ENCODE data around the gene PRKD3. TPM values are rescaled to one million over a fixed set of nuclear protein-coding genes. Genes with fewer than 3 reads are reported as not detected.

PRKD3 gene
- total RNA-seq, 1 experiment from 2014 or later = 20.8 TPM

DNA sequence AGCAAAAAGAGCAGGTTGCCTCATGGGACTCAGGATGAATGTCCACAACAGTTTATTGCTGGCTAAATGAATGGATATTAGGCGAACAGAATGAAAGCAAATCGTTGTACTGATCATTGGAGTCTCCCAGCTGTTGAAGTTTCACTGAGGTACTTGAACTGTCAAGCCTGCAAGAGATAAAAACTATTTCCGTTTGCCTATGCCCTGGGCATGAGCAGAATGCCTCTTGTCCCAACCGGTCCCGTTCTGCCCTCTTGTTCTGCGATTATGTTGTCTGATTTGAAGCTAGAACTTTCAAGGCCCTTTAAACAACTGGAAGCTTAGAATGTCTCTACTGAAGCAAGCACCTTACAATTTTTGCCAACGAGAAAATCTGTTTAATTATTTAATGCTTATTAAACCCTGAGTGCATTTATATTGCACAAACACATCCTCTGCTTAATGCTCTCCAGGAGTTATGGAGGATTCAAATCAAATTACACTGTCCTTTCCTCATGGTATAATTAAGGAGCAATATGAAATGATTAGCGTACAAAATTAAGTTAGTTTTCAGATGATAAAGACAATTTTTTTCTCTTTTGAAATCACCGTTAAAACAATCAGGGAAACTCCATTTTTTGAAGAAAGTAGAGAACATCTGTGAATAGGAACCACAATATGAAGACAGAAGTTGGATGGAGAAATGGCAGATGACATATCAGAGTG, 37.5 kb upstream of the PRKD3 start:
- H3K27me3 ChIP-seq (ENCODE audit: low read length) = no peaks in the 10 kb centered on the region
- H3K4me1 ChIP-seq (ENCODE audit: low read length) = no peaks in the 10 kb centered on the region
- no peak for DNase-seq

DNA sequence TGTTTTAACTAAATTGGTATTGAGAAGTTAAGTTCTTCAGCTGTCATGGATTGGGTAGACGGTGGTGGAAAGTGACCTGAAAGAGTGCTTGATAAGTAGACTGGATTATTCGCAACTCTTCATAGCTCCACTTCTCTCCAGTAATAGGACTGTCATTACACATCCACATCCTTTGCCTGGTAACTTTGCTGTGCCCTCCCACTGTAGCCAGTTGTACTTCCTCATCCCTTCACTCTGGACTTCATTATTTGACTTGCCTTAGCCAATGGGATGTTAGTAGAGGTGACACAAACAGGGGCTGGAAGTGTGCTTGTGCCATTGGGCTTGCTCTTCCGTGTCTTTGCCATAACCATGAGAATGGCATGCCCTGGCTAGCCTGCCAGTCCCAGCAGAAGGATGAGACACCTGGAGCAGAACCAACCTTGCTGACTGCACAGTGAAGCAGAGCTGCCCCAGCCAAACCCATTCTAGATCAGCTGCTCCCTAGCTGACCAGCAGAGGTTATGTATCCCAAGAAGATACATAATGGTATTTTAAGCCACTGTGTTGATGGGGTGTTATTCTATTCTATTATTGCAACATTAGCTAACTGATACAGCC, 36.7 kb upstream of the PRKD3 start:
- H3K4me2 ChIP-seq (ENCODE audit: low read depth, low read length, poor library complexity, severe bottlenecking) = no peak overlapping the region
- H3K79me2 ChIP-seq (ENCODE audit: low read length) = no peaks in the 10 kb centered on the region
- no peak overlapping the region for H2AFZ ChIP-seq (ENCODE audit: low read length)
- H3K27ac ChIP-seq (ENCODE audit: low read length) = no peak overlapping the region
- no peaks in the 10 kb centered on the region for H3K36me3 ChIP-seq (ENCODE audit: insufficient read depth, low read length)
- H3K4me1 ChIP-seq (ENCODE audit: low read length) = no peaks in the 10 kb centered on the region
- H3K9me3 ChIP-seq (ENCODE audit: low read length) = no peaks in the 10 kb centered on the region
- DNase-seq = no peak
- no peaks in the 10 kb centered on the region for H4K20me1 ChIP-seq (ENCODE audit: insufficient read depth, low read depth, low read length)
- H3K9me2 ChIP-seq (replicated peaks; ENCODE audit: insufficient read depth, low read length) = no peaks in the 10 kb centered on the region
- no peak overlapping the region for H3K9ac ChIP-seq (ENCODE audit: low read length)
- H3K4me3 ChIP-seq (ENCODE audit: low read length) = no peak overlapping the region
- no peaks in the 10 kb centered on the region for H3K27me3 ChIP-seq (ENCODE audit: low read length)

More for the DNA sequence above, 37.5 kb upstream of the PRKD3 start:
- no peak overlapping the region for H3K4me2 ChIP-seq (ENCODE audit: low read depth, low read length, poor library complexity, severe bottlenecking)
- no peak overlapping the region for H3K27ac ChIP-seq (ENCODE audit: low read length)
- H2AFZ ChIP-seq (ENCODE audit: low read length) = no peak overlapping the region
- H3K79me2 ChIP-seq (ENCODE audit: low read length) = no peaks in the 10 kb centered on the region
- H4K20me1 ChIP-seq (ENCODE audit: insufficient read depth, low read depth, low read length) = no peaks in the 10 kb centered on the region
- no peak overlapping the region for H3K4me3 ChIP-seq (ENCODE audit: low read length)
- H3K9me2 ChIP-seq (replicated peaks; ENCODE audit: insufficient read depth, low read length) = no peaks in the 10 kb centered on the region
- H3K36me3 ChIP-seq (ENCODE audit: insufficient read depth, low read length) = no peaks in the 10 kb centered on the region
- no peak overlapping the region for H3K9ac ChIP-seq (ENCODE audit: low read length)
- no peaks in the 10 kb centered on the region for H3K9me3 ChIP-seq (ENCODE audit: low read length)

DNA sequence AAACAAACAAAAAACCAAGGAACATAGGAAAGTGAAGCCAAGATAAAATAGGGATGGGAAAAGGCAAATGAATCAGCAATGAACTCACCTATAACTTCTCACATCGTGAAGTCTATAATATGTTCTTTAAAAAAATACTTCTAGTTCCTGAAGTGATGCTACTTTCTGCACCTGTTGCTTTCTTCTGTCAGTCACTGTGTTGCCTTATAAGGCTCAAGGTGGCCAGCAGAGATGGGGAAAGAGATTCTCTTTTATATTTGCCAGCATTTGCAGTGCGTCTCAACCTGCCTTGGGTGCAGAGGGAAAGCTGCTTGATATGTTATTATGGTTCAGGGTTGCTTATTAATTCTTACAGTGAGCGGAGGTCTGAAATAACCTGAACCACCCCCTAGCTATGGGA, 33.8 kb upstream of the PRKD3 start:
- H4K20me1 ChIP-seq (ENCODE audit: insufficient read depth, low read depth, low read length) = no peaks in the 10 kb centered on the region
- no peak overlapping the region for H3K9ac ChIP-seq (ENCODE audit: low read length)
- H3K27ac ChIP-seq (ENCODE audit: low read length) = no peak overlapping the region
- H3K4me3 ChIP-seq (ENCODE audit: low read length) = no peak overlapping the region
- H3K27me3 ChIP-seq (ENCODE audit: low read length) = no peaks in the 10 kb centered on the region
- H3K79me2 ChIP-seq (ENCODE audit: low read length) = no peaks in the 10 kb centered on the region
- no peaks in the 10 kb centered on the region for H3K36me3 ChIP-seq (ENCODE audit: insufficient read depth, low read length)
- H3K4me1 ChIP-seq (ENCODE audit: low read length) = peaks cover 5% of the 10 kb centered on the region
- H3K9me2 ChIP-seq (replicated peaks; ENCODE audit: insufficient read depth, low read length) = no peaks in the 10 kb centered on the region
- H3K4me2 ChIP-seq (ENCODE audit: low read depth, low read length, poor library complexity, severe bottlenecking) = no peak overlapping the region
- DNase-seq = no peak
- H3K9me3 ChIP-seq (ENCODE audit: low read length) = no peaks in the 10 kb centered on the region
- no peak overlapping the region for H2AFZ ChIP-seq (ENCODE audit: low read length)

DNA sequence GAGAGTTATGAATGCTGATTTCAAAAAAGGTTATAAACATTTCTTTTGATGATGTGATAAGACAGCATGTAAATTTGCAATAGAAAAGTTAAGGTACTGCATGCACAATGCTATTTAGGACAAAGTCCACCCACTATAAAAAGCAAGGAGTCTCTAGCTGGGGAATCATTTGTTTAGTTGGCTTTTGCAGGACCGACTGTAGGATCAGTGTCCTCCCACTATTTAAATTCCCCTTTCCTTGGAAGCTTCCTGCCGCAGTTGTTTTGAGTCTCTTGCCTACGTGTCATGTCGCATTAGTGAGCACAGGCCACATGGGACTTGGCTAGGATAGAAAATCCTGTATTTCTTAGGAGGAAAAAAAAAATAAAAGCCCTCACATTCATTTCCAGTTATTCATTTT, 32.9 kb upstream of the PRKD3 start:
- H3K36me3 ChIP-seq (ENCODE audit: insufficient read depth, low read length) = no peaks in the 10 kb centered on the region
- DNase-seq = no peak
- no peaks in the 10 kb centered on the region for H4K20me1 ChIP-seq (ENCODE audit: insufficient read depth, low read depth, low read length)
- no peak overlapping the region for H2AFZ ChIP-seq (ENCODE audit: low read length)
- no peak overlapping the region for H3K27ac ChIP-seq (ENCODE audit: low read length)
- H3K9me2 ChIP-seq (replicated peaks; ENCODE audit: insufficient read depth, low read length) = no peaks in the 10 kb centered on the region
- no peak overlapping the region for H3K9ac ChIP-seq (ENCODE audit: low read length)
- H3K27me3 ChIP-seq (ENCODE audit: low read length) = no peaks in the 10 kb centered on the region
- no peak overlapping the region for H3K4me3 ChIP-seq (ENCODE audit: low read length)
- no peaks in the 10 kb centered on the region for H3K79me2 ChIP-seq (ENCODE audit: low read length)
- H3K4me2 ChIP-seq (ENCODE audit: low read depth, low read length, poor library complexity, severe bottlenecking) = no peak overlapping the region
- H3K4me1 ChIP-seq (ENCODE audit: low read length) = peaks cover 5% of the 10 kb centered on the region
- no peaks in the 10 kb centered on the region for H3K9me3 ChIP-seq (ENCODE audit: low read length)

DNA sequence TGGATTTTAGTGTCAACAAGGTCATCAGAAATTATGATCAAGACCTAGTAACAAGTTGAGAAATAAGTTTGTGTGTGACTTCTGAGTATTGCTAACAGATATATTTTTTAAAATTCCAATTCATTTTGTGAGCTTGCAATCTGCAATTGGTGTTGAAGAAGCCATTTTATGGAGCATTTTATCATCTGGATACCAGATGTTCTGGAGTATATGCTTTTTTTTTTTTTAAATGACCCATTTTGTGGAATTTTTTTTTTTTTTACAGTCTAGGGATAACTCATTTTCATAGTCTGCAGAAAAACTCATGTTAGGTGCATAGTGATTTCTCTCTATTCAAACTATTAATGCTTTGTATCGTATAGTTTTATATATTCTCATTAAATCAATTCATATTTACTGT, 32.4 kb upstream of the PRKD3 start:
- Histone ChIP-seq H4K20me1 (ENCODE audit: insufficient read depth, low read depth, low read length) (no peaks in the 10 kb centered on the region), H3K79me2 (ENCODE audit: low read length) (no peaks in the 10 kb centered on the region), H3K27ac (ENCODE audit: low read length) (no peak overlapping the region), H3K9me3 (ENCODE audit: low read length) (no peaks in the 10 kb centered on the region), H3K4me2 (ENCODE audit: low read depth, low read length, poor library complexity, severe bottlenecking) (no peak overlapping the region), H3K27me3 (ENCODE audit: low read length) (no peaks in the 10 kb centered on the region), H3K36me3 (ENCODE audit: insufficient read depth, low read length) (no peaks in the 10 kb centered on the region), H3K4me1 (ENCODE audit: low read length) (peaks cover 5% of the 10 kb centered on the region), H2AFZ (ENCODE audit: low read length) (no peak overlapping the region), H3K9me2 (replicated peaks; ENCODE audit: insufficient read depth, low read length) (no peaks in the 10 kb centered on the region), H3K9ac (ENCODE audit: low read length) (no peak overlapping the region), H3K4me3 (ENCODE audit: low read length) (no peak overlapping the region)
- DNase-seq = no peak

DNA sequence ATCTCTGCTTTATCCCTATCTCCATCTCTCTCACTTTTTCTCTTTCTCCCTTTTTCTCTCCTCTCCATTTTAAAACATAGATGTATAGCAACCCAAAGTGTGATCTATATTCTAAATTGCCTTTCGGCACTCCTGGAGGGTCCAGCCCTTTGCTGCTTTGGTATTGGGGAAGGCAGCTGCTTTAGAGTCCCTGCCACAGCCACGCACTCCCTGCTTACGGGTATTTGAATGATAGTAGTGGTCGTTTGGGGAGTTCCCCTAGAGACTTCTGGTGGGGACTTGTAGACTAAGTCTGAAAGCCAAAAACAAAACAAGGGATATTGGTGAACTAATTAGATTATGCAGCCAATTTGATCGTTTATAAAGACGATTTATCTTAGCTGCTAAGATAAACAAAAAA, 31.7 kb upstream of the PRKD3 start:
- no peak overlapping the region for H3K27ac ChIP-seq (ENCODE audit: low read length)
- H4K20me1 ChIP-seq (ENCODE audit: insufficient read depth, low read depth, low read length) = no peaks in the 10 kb centered on the region
- no peak overlapping the region for H3K4me2 ChIP-seq (ENCODE audit: low read depth, low read length, poor library complexity, severe bottlenecking)
- H2AFZ ChIP-seq (ENCODE audit: low read length) = no peak overlapping the region
- no peaks in the 10 kb centered on the region for H3K79me2 ChIP-seq (ENCODE audit: low read length)
- H3K27me3 ChIP-seq (ENCODE audit: low read length) = no peaks in the 10 kb centered on the region
- no peak for DNase-seq
- H3K36me3 ChIP-seq (ENCODE audit: insufficient read depth, low read length) = no peaks in the 10 kb centered on the region
- no peak overlapping the region for H3K9ac ChIP-seq (ENCODE audit: low read length)
- peaks cover 5% of the 10 kb centered on the region for H3K4me1 ChIP-seq (ENCODE audit: low read length)
- H3K9me3 ChIP-seq (ENCODE audit: low read length) = no peaks in the 10 kb centered on the region
- no peaks in the 10 kb centered on the region for H3K9me2 ChIP-seq (replicated peaks; ENCODE audit: insufficient read depth, low read length)
- H3K4me3 ChIP-seq (ENCODE audit: low read length) = no peak overlapping the region

DNA sequence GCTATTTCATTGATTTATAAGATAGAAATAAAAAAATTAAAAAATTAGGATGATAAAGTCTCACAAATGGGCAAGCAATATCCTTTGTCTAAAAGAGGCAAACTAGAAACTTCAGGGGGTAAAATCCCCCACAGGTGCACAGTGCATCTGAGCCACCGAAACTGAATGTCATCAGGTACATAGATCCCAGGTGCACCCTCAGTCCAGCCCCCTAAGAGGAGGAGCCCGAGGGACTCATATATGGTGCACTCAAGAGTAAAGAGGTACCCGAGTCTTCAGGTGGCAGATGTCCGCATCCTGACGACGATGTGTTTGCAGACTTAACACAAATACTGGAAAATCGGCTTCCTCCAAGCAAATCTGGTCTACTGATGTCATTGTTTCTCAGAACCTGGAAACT, 31.1 kb upstream of the PRKD3 start:
- Histone ChIP-seq H3K4me1 (ENCODE audit: low read length) (peaks cover 5% of the 10 kb centered on the region), H3K36me3 (ENCODE audit: insufficient read depth, low read length) (no peaks in the 10 kb centered on the region), H4K20me1 (ENCODE audit: insufficient read depth, low read depth, low read length) (no peaks in the 10 kb centered on the region), H3K27me3 (ENCODE audit: low read length) (no peaks in the 10 kb centered on the region), H3K9me3 (ENCODE audit: low read length) (no peaks in the 10 kb centered on the region), H3K9ac (ENCODE audit: low read length) (no peak overlapping the region), H2AFZ (ENCODE audit: low read length) (no peak overlapping the region), H3K27ac (ENCODE audit: low read length) (no peak overlapping the region), H3K4me3 (ENCODE audit: low read length) (no peak overlapping the region), H3K9me2 (replicated peaks; ENCODE audit: insufficient read depth, low read length) (no peaks in the 10 kb centered on the region), H3K79me2 (ENCODE audit: low read length) (no peaks in the 10 kb centered on the region), H3K4me2 (ENCODE audit: low read depth, low read length, poor library complexity, severe bottlenecking) (no peak overlapping the region)
- DNase-seq = no peak

DNA sequence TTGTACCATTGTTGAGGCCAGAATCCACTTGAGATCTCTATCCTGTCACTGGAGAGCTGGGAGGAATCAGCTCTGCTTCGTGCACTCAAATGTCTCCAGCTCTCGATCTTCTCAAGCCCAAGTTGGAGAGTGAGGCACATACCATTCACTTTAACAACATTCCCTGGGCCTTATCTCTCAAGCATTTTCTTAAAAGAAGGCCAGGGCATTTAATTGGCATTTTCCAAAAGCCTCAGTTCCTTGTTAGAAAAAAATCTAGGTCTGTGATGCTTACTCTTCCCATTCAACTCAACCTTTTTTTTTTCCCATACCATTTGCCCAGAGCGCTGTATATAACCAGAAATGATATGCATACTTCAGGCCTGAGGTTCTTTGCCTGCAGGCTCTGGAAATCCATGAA, 29.9 kb upstream of the PRKD3 start:
- H3K9ac ChIP-seq (ENCODE audit: low read length) = no peak overlapping the region
- no peaks in the 10 kb centered on the region for H3K9me2 ChIP-seq (replicated peaks; ENCODE audit: insufficient read depth, low read length)
- H3K27me3 ChIP-seq (ENCODE audit: low read length) = no peaks in the 10 kb centered on the region
- H3K4me1 ChIP-seq (ENCODE audit: low read length) = peaks cover 14% of the 10 kb centered on the region
- no peaks in the 10 kb centered on the region for H3K9me3 ChIP-seq (ENCODE audit: low read length)
- no peaks in the 10 kb centered on the region for H4K20me1 ChIP-seq (ENCODE audit: insufficient read depth, low read depth, low read length)
- H3K4me3 ChIP-seq (ENCODE audit: low read length) = no peak overlapping the region
- no peaks in the 10 kb centered on the region for H3K36me3 ChIP-seq (ENCODE audit: insufficient read depth, low read length)
- no peak overlapping the region for H3K4me2 ChIP-seq (ENCODE audit: low read depth, low read length, poor library complexity, severe bottlenecking)
- H2AFZ ChIP-seq (ENCODE audit: low read length) = no peak overlapping the region
- no peak for DNase-seq
- H3K27ac ChIP-seq (ENCODE audit: low read length) = no peak overlapping the region
- no peaks in the 10 kb centered on the region for H3K79me2 ChIP-seq (ENCODE audit: low read length)

Data from Karpas-422 (cell line).